Smooth muscle cell (in vitro differentiated cells): Measurements from ENCODE around the gene SORCS2. TPM values are rescaled to one million over a fixed set of nuclear protein-coding genes. Genes with fewer than 3 reads are reported as not detected.
A peak's percentile ranks its signal among the peaks of the same experiment; 100 is the strongest.

Source experiments
- DNase-seq: peaks from one replicate; lab custom pipeline; 2025; ENCODE audit not compliant: unreplicated experiment; lab: John Stamatoyannopoulos, UW
- H2AFZ ChIP-seq: fragments of 200-600 bp; sonication (generic); 2 replicates; pipeline ENCODE4 v1.6.0; 2016; ENCODE audit warnings: antibody characterized with exemption, low read depth, mild to moderate bottlenecking
- H3F3A ChIP-seq: fragments of 200-600 bp; sonication (generic); 2 replicates; pipeline ENCODE4 v1.6.0; 2017; ENCODE audit warnings: antibody characterized with exemption, low read depth
- H3K27ac ChIP-seq: fragments of 200-600 bp; sonication (generic); 2 replicates; pipeline ENCODE4 v1.5.1; 2016; ENCODE audit warnings: low read depth, mild to moderate bottlenecking
- H3K27me3 ChIP-seq: fragments of 200-600 bp; sonication (generic); 2 replicates; pipeline ENCODE4 v1.6.1; 2016; ENCODE audit warnings: low read depth, mild to moderate bottlenecking
- H3K36me3 ChIP-seq: fragments of 200-600 bp; sonication (generic); 2 replicates; pipeline ENCODE4 v1.5.1; 2016; ENCODE audit warnings: low read depth
- H3K4me1 ChIP-seq: fragments of 200-600 bp; sonication (generic); 2 replicates; pipeline ENCODE4 v1.5.1; 2016; ENCODE audit warnings: low read depth
- H3K4me2 ChIP-seq: fragments of 200-600 bp; sonication (generic); 2 replicates; pipeline ENCODE4 v1.6.0; 2016; ENCODE audit warnings: mild to moderate bottlenecking
- H3K4me3 ChIP-seq: fragments of 200-600 bp; sonication (generic); 2 replicates; pipeline ENCODE4 v1.5.1; 2016; ENCODE audit warnings: mild to moderate bottlenecking
- H3K79me2 ChIP-seq: fragments of 200-600 bp; sonication (generic); 2 replicates; pipeline ENCODE4 v1.6.0; 2016; ENCODE audit warnings: low read depth, mild to moderate bottlenecking
- H3K9ac ChIP-seq: fragments of 200-600 bp; sonication (generic); 2 replicates; pipeline ENCODE4 v1.6.0; 2016; ENCODE audit warnings: low read depth
- H3K9me3 ChIP-seq: fragments of 200-600 bp; sonication (generic); replicated peaks from 2 replicates; pipeline ENCODE4 v1.5.1; 2016; ENCODE audit warnings: low read depth
- H4K20me1 ChIP-seq: fragments of 200-600 bp; sonication (generic); 2 replicates; pipeline ENCODE4 v1.6.0; 2016; ENCODE audit warnings: low read depth
- WGBS: methylation state at CpG from one replicate; pipeline ENCODE4 v1.1.7; 2016; ENCODE audit warnings: low lambda C conversion rate; 5-methylcytosine and 5-hydroxymethylcytosine counted together
- polyA plus RNA-seq: library from polyadenylated mRNA; unstranded; fragments of >200 nt; fragmentation: Nextera tagmentation; extraction: Ambion mirVana; gene quantifications from 2 replicates; pipeline ENCODE4 v1.2.1, GENCODE V29; 2016
- total RNA-seq: library from RNA; depleted of rRNA; stranded (reverse); fragments of >200 nt; gene quantifications from 2 replicates; pipeline ENCODE4 v1.2.3, GENCODE V29; 2014
- TF ChIP-seq, protein P1 (sequence below): fragments of 200-600 bp; sonication (generic); IDR thresholded peaks from 2 replicates; pipeline ENCODE4 v1.5.1; 2017; ENCODE audit warnings: borderline replicate concordance, mild to moderate bottlenecking, antibody characterized with exemption; ENCODE audit not compliant: insufficient read depth, poor library complexity, severe bottlenecking

The SORCS2 gene
- total and polyA plus RNA-seq, 2 experiments from 2014 or later, result 5.2 to 9.3 TPM

DNA sequence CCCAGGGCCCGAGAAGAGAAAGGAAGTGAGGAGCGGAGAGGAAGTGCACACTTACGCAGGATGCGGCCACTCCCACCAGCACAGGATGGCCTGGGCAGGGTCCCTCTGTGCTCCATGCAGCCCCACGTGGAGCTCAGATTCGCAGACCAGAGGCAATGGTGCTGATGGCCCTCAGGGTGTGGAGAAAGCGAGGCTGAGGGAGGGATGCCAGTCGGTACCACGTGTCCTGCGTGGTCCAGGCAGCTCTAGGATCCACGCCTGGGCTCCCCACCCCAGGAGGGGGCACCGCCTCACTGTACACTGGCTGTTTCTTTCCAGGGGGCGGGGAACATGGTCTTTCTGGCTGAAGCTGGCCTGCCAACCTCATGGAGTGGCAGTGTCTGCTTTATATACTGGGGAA, 505.5 kb downstream of the SORCS2 start:
- no peak for DNase-seq
- H3F3A ChIP-seq, result no peaks in the 10 kb centered on the region
- 90% methylated on average over 13 of the region's 13 CpGs for WGBS

DNA sequence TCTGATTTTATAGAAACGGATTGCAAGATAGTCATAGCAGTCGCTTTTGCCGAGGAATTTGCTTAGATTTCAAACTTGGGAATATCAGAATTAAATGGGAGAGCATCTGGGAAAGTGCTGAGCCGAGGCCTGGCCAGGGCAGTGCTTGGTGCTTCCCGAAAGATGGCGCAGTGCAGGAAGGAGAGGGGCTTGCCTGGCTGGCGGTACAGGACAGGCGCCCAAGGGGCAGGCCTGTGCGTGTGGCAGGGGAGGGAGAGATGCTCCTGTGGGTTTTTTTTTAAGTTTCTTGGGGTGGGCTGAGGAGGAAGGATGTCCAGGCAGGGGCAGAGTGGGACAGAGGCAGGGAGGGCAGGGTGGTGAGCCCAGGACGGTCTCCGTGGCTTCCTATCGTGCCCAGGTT, 506.2 kb downstream of the SORCS2 start:
- Histone ChIP-seq H3K4me1 (no peaks in the 10 kb centered on the region), H3K4me2 (no peak overlapping the region), H3K36me3 (no peaks in the 10 kb centered on the region), H2AFZ (no peak overlapping the region), H3K9me3 (no peaks in the 10 kb centered on the region), H3K9ac (no peak overlapping the region), H4K20me1 (no peaks in the 10 kb centered on the region), H3F3A (no peaks in the 10 kb centered on the region), H3K79me2 (no peaks in the 10 kb centered on the region), H3K27me3 (peaks cover 4% of the 10 kb centered on the region), H3K27ac (no peak overlapping the region), H3K4me3 (no peak overlapping the region)
- TF ChIP-seq, protein P1, sequence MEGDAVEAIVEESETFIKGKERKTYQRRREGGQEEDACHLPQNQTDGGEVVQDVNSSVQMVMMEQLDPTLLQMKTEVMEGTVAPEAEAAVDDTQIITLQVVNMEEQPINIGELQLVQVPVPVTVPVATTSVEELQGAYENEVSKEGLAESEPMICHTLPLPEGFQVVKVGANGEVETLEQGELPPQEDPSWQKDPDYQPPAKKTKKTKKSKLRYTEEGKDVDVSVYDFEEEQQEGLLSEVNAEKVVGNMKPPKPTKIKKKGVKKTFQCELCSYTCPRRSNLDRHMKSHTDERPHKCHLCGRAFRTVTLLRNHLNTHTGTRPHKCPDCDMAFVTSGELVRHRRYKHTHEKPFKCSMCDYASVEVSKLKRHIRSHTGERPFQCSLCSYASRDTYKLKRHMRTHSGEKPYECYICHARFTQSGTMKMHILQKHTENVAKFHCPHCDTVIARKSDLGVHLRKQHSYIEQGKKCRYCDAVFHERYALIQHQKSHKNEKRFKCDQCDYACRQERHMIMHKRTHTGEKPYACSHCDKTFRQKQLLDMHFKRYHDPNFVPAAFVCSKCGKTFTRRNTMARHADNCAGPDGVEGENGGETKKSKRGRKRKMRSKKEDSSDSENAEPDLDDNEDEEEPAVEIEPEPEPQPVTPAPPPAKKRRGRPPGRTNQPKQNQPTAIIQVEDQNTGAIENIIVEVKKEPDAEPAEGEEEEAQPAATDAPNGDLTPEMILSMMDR, result no peak
- DNase-seq, result no peak
- WGBS, result 81% methylated on average over 12 of the region's 12 CpGs

More for the DNA sequence above, 505.5 kb downstream of the SORCS2 start:
- no peak overlapping the region for H3K27ac ChIP-seq
- H3K79me2 ChIP-seq, result no peaks in the 10 kb centered on the region
- H4K20me1 ChIP-seq, result no peaks in the 10 kb centered on the region
- H3K36me3 ChIP-seq, result no peaks in the 10 kb centered on the region
- H3K4me3 ChIP-seq, result no peak overlapping the region
- no peak overlapping the region for H3K9ac ChIP-seq
- no peaks in the 10 kb centered on the region for H3K4me1 ChIP-seq
- no peak overlapping the region for H3K4me2 ChIP-seq
- peaks cover 4% of the 10 kb centered on the region for H3K27me3 ChIP-seq
- H2AFZ ChIP-seq, result no peak overlapping the region
- TF ChIP-seq, protein P1, result no peak
- no peaks in the 10 kb centered on the region for H3K9me3 ChIP-seq

DNA sequence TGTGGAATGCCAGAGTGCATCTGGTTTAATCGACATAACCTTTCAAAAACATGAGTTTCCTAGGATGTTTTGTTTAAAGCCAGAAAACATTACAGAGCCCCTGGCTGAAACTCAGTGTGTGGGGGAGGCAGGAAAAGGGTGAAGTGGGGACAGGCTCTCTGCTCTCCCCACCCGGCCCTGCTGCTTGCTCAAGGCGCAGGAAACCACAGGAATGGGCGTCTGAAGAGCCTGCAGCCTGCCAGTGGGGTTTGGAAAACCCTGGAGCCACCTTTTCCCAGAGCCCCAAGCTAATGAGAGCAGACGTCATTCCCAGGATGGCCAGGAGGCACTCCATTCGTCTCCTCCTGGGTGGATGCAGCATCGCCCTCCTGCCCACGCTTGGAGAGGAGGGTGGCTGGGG, 506.7 kb downstream of the SORCS2 start:
- TF ChIP-seq, protein P1, result no peak
- Histone ChIP-seq H3K9ac (no peak overlapping the region), H3K9me3 (no peaks in the 10 kb centered on the region), H3K27me3 (peaks cover 4% of the 10 kb centered on the region), H3K4me2 (peak overlapping the region; percentile 22), H3K27ac (no peak overlapping the region), H4K20me1 (no peaks in the 10 kb centered on the region), H3K4me3 (no peak overlapping the region), H3K36me3 (no peaks in the 10 kb centered on the region), H2AFZ (no peak overlapping the region), H3K79me2 (no peaks in the 10 kb centered on the region), H3K4me1 (no peaks in the 10 kb centered on the region), H3F3A (no peaks in the 10 kb centered on the region)
- DNase-seq, result no peak
- WGBS, result 40% methylated on average over 8 of the region's 8 CpGs

DNA sequence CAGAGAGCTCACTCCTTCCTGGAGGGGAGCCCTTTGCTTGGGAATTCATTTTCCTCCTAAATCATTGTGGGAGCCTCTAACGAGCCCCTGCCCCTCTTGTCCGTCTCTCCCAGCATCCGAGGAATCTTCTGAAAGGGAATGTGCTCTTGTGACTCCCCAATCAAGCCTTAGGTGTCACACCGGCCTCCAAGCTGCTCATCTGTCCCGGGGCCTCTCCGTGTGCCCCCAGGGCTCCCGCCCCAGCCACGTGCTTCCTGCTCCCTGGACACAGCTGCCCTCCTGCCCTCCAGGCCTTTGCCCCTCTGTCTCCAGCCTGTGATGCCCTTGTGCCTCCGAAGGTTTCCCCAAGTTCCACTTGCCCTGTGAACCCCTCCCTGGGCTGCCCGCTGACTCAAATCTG, 507.5 kb downstream of the SORCS2 start:
- H3K79me2 ChIP-seq, result no peaks in the 10 kb centered on the region

More for the DNA sequence above, 507.5 kb downstream of the SORCS2 start:
- no peaks in the 10 kb centered on the region for H4K20me1 ChIP-seq
- TF ChIP-seq, protein P1, result no peak
- no peaks in the 10 kb centered on the region for H3K9me3 ChIP-seq
- H2AFZ ChIP-seq, result no peak overlapping the region
- no peak overlapping the region for H3K27ac ChIP-seq
- no peaks in the 10 kb centered on the region for H3K36me3 ChIP-seq
- no peak overlapping the region for H3K9ac ChIP-seq
- DNase-seq, result no peak
- no peaks in the 10 kb centered on the region for H3K4me1 ChIP-seq
- H3K27me3 ChIP-seq, result peaks cover 4% of the 10 kb centered on the region
- H3F3A ChIP-seq, result no peaks in the 10 kb centered on the region
- 88% methylated on average over 10 of the region's 10 CpGs for WGBS
- H3K4me3 ChIP-seq, result no peak overlapping the region
- H3K4me2 ChIP-seq, result no peak overlapping the region
